ENCODE data around the gene HOXA3. TPM values are rescaled to one million over a fixed set of nuclear protein-coding genes. Genes with fewer than 3 reads are reported as not detected.

Gene HOXA3
- total RNA-seq, 4 donors from 2014 or later: 10.2 to 16.6 (median 13.8) TPM

- no peak for DNase-seq (ENCODE audit: extremely low spot score)
- WGBS: 51% methylated on average over 6 of the region's 6 CpGs
- TF ChIP-seq CTCF (IDR thresholded peaks at IDR 0.05) (no peak), POLR2AphosphoS5 (IDR thresholded peaks at IDR 0.05) (no peak), POLR2A (IDR thresholded peaks at IDR 0.05; ENCODE audit: low read depth) (no peak), EP300 (IDR thresholded peaks at IDR 0.05) (no peak)
- Histone ChIP-seq H3K27ac (replicated peaks in 1 of 4) (peak overlapping the region; percentile 96 to 99 (median 99)), H3K36me3 (no peaks in the 10 kb centered on the region), H3K4me1 (peaks cover 0 to 85% (median 82%) of the 10 kb centered on the region in 4 donors), H3K27me3 (no peaks in the 10 kb centered on the region), H3K4me3 (no peak overlapping the region), H3K9me3 (no peaks in the 10 kb centered on the region)
- intact Hi-C loops (cut with DNase I): no loop called here
These were observed 19.4 kb downstream of the HOXA3 start for GRCh38 chr7:27132978-27133377.

- Histone ChIP-seq H3K36me3 (no peaks in the 10 kb centered on the region), H3K9me3 (no peaks in the 10 kb centered on the region), H3K4me3 (peak overlapping the region in 1 of 4 donors; percentile 88), H3K4me1 (peaks cover 0 to 85% (median 82%) of the 10 kb centered on the region in 4 donors), H3K27me3 (no peaks in the 10 kb centered on the region), H3K27ac (replicated peaks in 1 of 4) (peak overlapping the region; percentile 96 to 100 (median 99))
- intact Hi-C loops (cut with DNase I): no loop called here
- 51% methylated on average over 2 of the region's 2 CpGs for WGBS
- no peak for DNase-seq (ENCODE audit: extremely low spot score)
- TF ChIP-seq EP300 (IDR thresholded peaks at IDR 0.05): no peak
- TF ChIP-seq POLR2AphosphoS5 (IDR thresholded peaks at IDR 0.05): peak in 1 of 2 donors; percentile 9
These were observed 20.2 kb downstream of the HOXA3 start for GRCh38 chr7:27132214-27132613.

GRCh38 chr7:27131390-27131819 is 21.0 kb downstream of the HOXA3 start:
- peak overlapping the region; percentile 96 to 100 (median 99) for H3K27ac ChIP-seq (replicated peaks in 1 of 4)
- peaks cover 0 to 85% (median 82%) of the 10 kb centered on the region in 4 donors for H3K4me1 ChIP-seq

GRCh38 chr7:27130540-27131389 is 21.6 kb downstream of the HOXA3 start, which contains the start of gene HOXA4:
Gene HOXA4, minus strand, starts transcription at chr7:27130757. Its CDS starts 24 bp downstream, at chr7:27130733.
- H3K27me3 ChIP-seq: no peaks in the 10 kb centered on the region
- intact Hi-C loops (cut with DNase I): no loop called here
- no peak for DNase-seq (ENCODE audit: extremely low spot score)
- no peaks in the 10 kb centered on the region for H3K9me3 ChIP-seq
- peak within 1 kb of the TSS; percentile 81 to 94 (median 89) for H3K4me3 ChIP-seq
- no peak for TF ChIP-seq EP300 (IDR thresholded peaks at IDR 0.05)
- TF ChIP-seq CTCF (IDR thresholded peaks at IDR 0.05): no peak
- peak; percentile 98 for TF ChIP-seq POLR2AphosphoS5 (IDR thresholded peaks at IDR 0.05)
- peak; percentile 91 for TF ChIP-seq POLR2A (IDR thresholded peaks at IDR 0.05; ENCODE audit: low read depth)
- H3K36me3 ChIP-seq: no peaks in the 10 kb centered on the region
- peak within 1 kb of the TSS; percentile 96 to 100 (median 99) for H3K27ac ChIP-seq (replicated peaks in 1 of 4)
- 6% methylated on average over 39 of the region's 67 CpGs for WGBS
- H3K4me1 ChIP-seq: peaks cover under 1 to 85% (median 83%) of the 10 kb centered on the region in 4 donors

More at GRCh38 chr7:27131390-27131819, 21.0 kb downstream of the HOXA3 start:
- peak overlapping the region; percentile 81 to 94 (median 89) for H3K4me3 ChIP-seq
- no peak for DNase-seq (ENCODE audit: extremely low spot score)
- H3K27me3 ChIP-seq: no peaks in the 10 kb centered on the region
- 36% methylated on average over 12 of the region's 12 CpGs for WGBS
- H3K36me3 ChIP-seq: no peaks in the 10 kb centered on the region
- no peaks in the 10 kb centered on the region for H3K9me3 ChIP-seq
- intact Hi-C loops (cut with DNase I): no loop called here
- TF ChIP-seq CTCF (IDR thresholded peaks at IDR 0.05) (no peak), EP300 (IDR thresholded peaks at IDR 0.05) (no peak), POLR2A (IDR thresholded peaks at IDR 0.05; ENCODE audit: low read depth) (no peak), POLR2AphosphoS5 (IDR thresholded peaks at IDR 0.05) (no peak)

Measured in esophagus muscularis mucosa (tissue), 4 donors.